Embryonic facial prominence (tissue), 1 donor: ENCODE results near the gene TRIM44.

Experiments
- DNase-seq: peaks from one replicate; pipeline ENCODE4 v3.0.0-alpha.2; 2016; ENCODE audit errors: extremely low spot score

The TRIM44 gene

GRCh38 chr11:35717520-35717919, 54.9 kb downstream of the TRIM44 start:
- no peak for DNase-seq

- DNase-seq: no peak
These were observed 59.2 kb downstream of the TRIM44 start for GRCh38 chr11:35721651-35722282.

- DNase-seq: no peak
These were observed 60.1 kb downstream of the TRIM44 start for GRCh38 chr11:35722641-35723040.

GRCh38 chr11:35723493-35723892, 60.9 kb downstream of the TRIM44 start:
- DNase-seq: no peak

GRCh38 chr11:35723913-35724312, 61.3 kb downstream of the TRIM44 start:
- no peak for DNase-seq

- DNase-seq: no peak
These were observed 63.3 kb downstream of the TRIM44 start for GRCh38 chr11:35725885-35726284.

GRCh38 chr11:35727140-35727539, 64.6 kb downstream of the TRIM44 start:
- no peak for DNase-seq

GRCh38 chr11:35730254-35730653, 67.7 kb downstream of the TRIM44 start:
- DNase-seq: no peak

GRCh38 chr11:35734669-35735410, 72.3 kb downstream of the TRIM44 start:
- DNase-seq: no peak

- DNase-seq: no peak
These were observed 72.8 kb downstream of the TRIM44 start for GRCh38 chr11:35735411-35735810.

- no peak for DNase-seq
These were observed 73.3 kb downstream of the TRIM44 start for GRCh38 chr11:35735903-35736302.

- DNase-seq: no peak
These were observed 74.4 kb downstream of the TRIM44 start for GRCh38 chr11:35736952-35737351.

- DNase-seq: no peak
These were observed 77.7 kb downstream of the TRIM44 start for GRCh38 chr11:35740061-35740799.

- no peak for DNase-seq
These were observed 80.3 kb downstream of the TRIM44 start for GRCh38 chr11:35742707-35743454.

GRCh38 chr11:35746356-35747153, 84.0 kb downstream of the TRIM44 start:
- DNase-seq: no peak

GRCh38 chr11:35747668-35748067, 85.1 kb downstream of the TRIM44 start:
- no peak for DNase-seq

- no peak for DNase-seq
These were observed 86.1 kb downstream of the TRIM44 start for GRCh38 chr11:35748644-35749043.

GRCh38 chr11:35750315-35750714, 87.7 kb downstream of the TRIM44 start:
- DNase-seq: no peak

- DNase-seq: no peak
These were observed 88.5 kb downstream of the TRIM44 start for GRCh38 chr11:35750981-35751663.

- DNase-seq: no peak
These were observed 89.1 kb downstream of the TRIM44 start for GRCh38 chr11:35751664-35752061.

- DNase-seq: no peak
These were observed 89.5 kb downstream of the TRIM44 start for GRCh38 chr11:35752115-35752514.
